GM19238 (cell line): ENCODE results near the gene FASN.
A peak's percentile ranks its signal among the peaks of the same experiment; 100 is the strongest.

Experiments
- DNase-seq: peaks from one replicate; pipeline ENCODE4 v3.0.0; 2011; ENCODE audit warnings: low spot score; ENCODE audit not compliant: insufficient read length

The FASN gene

GRCh38 chr17:82078433-82078832 lies 19.6 kb downstream of the FASN start:
- no peak for DNase-seq

GRCh38 chr17:82077617-82078358 lies 20.2 kb downstream of the FASN start:
- no peak for DNase-seq

- no peak for DNase-seq
Observed at GRCh38 chr17:82076785-82077591, 21.0 kb downstream of the FASN start.

- DNase-seq: no peak
Observed at GRCh38 chr17:82076018-82076784, 21.8 kb downstream of the FASN start.

GRCh38 chr17:82073446-82073845 lies 24.6 kb downstream of the FASN start:
- DNase-seq: no peak

- DNase-seq: no peak
Observed at GRCh38 chr17:82072827-82073226, 25.2 kb downstream of the FASN start.

GRCh38 chr17:82070611-82071010 lies 27.4 kb downstream of the FASN start:
- DNase-seq: no peak

- peak; percentile 92 for DNase-seq
Observed at GRCh38 chr17:82065638-82066303, 32.3 kb downstream of the FASN start, which contains the start of gene DUS1L. Gene DUS1L, minus strand, starts transcription at chr17:82065804. Its CDS starts 745 bp downstream, at chr17:82065059.

- peak; percentile 74 for DNase-seq
Observed at GRCh38 chr17:82065193-82065637, 32.8 kb downstream of the FASN start.

GRCh38 chr17:82064433-82065192 lies 33.4 kb downstream of the FASN start:
- no peak for DNase-seq

GRCh38 chr17:82063424-82064415 lies 34.3 kb downstream of the FASN start:
- no peak for DNase-seq

GRCh38 chr17:82062984-82063368 lies 35.1 kb downstream of the FASN start:
- DNase-seq: no peak

- DNase-seq: no peak
Observed at GRCh38 chr17:82062076-82062983, 35.7 kb downstream of the FASN start.

- DNase-seq: no peak
Observed at GRCh38 chr17:82061047-82061925, 36.8 kb downstream of the FASN start.

- DNase-seq: no peak
Observed at GRCh38 chr17:82060614-82061013, 37.4 kb downstream of the FASN start.

- DNase-seq: no peak
Observed at GRCh38 chr17:82060001-82060380, 38.0 kb downstream of the FASN start.

GRCh38 chr17:82059272-82060000 lies 38.6 kb downstream of the FASN start:
- DNase-seq: no peak
